GM18517 (cell line): ENCODE results near the gene RNLS.
"Not testable (repeated sequence)": the region's sequence is repeated elsewhere in the genome, so short reads cannot be mapped to it uniquely, and the experiment has no call there.

Source experiments
- ATAC-seq: cut with Tn5 transposase; IDR thresholded peaks from one replicate; pipeline ENCODE4 v1.9.1; 2021; ENCODE audit warnings: mild to moderate bottlenecking, moderate library complexity; ENCODE audit not compliant: unreplicated experiment

RNLS gene

GRCh38 chr10:88525371-88526069 lies 57.6 kb downstream of the RNLS start:
- no peak for ATAC-seq

GRCh38 chr10:88523739-88524400 lies 59.2 kb downstream of the RNLS start:
- ATAC-seq, result no peak

- ATAC-seq, result no peak
These were observed 60.4 kb downstream of the RNLS start for GRCh38 chr10:88522715-88523114.

DNA sequence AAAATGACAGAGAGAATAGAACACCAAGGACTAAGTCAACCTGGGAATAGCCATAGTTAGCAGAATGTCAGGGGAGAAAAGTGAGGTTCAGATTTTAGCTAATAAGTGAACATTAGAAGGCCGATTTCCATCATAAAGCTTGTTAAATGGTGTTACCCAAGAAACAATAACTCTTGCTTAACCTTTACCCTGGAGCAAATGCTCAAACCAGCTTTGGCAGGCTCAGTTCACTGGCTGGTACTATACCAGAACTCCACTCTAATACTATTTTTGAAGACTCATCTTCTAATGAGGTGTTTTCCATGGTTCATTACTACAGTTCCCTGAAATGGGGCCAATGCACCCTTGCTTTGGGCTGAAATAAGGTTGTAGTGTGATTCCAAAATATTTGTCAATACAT lies 61.3 kb downstream of the RNLS start:
- no peak for ATAC-seq

GRCh38 chr10:88515235-88515634 lies 67.9 kb downstream of the RNLS start:
- no peak for ATAC-seq

DNA sequence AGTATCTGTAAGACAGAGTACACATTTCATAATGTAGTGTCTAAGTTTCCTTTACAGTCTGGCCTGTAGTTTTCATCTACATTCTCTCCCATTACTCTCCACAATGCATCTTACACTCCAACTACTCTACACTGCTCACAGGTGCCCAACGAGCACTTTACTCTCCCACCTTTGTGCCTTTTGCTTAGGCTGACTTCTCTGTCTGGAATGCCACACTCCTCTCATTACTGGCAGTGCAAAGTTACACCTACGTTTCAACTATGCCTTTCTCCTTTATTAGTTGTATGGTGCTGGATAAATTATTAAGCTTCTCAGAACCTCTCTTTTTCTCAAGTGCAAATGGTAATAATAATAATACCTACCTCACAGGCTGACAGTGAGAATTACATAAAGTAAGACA lies 70.5 kb downstream of the RNLS start:
- ATAC-seq, result no peak

DNA sequence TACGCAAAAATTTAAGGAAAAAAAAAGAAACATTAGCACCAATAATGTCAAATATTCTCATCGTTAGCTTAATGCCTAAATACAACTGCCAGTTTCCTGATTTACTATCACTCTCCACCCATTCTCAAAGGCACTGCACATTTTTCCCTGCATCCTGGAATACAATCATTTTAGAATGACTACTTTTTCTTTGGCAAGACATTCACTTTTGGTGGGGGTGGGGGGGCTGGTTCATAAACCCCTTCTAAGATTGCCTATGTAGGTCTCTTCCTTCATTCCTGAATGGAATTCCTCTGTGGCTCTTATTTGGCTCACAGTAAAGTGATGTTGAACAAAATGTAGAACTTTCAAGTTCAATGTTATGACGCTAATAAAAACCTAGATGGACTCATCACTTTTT lies 74.3 kb downstream of the RNLS start:
- ATAC-seq, result no peak

- ATAC-seq, result no peak
These were observed 75.2 kb downstream of the RNLS start for GRCh38 chr10:88507826-88508453.

- no peak for ATAC-seq
These were observed 75.7 kb downstream of the RNLS start for GRCh38 chr10:88507404-88507803.

GRCh38 chr10:88505680-88506215 lies 77.4 kb downstream of the RNLS start:
- ATAC-seq, result no peak

- ATAC-seq, result no peak
These were observed 77.9 kb downstream of the RNLS start for GRCh38 chr10:88505265-88505664.

- no peak for ATAC-seq
These were observed 82.5 kb downstream of the RNLS start for GRCh38 chr10:88500656-88501055.

DNA sequence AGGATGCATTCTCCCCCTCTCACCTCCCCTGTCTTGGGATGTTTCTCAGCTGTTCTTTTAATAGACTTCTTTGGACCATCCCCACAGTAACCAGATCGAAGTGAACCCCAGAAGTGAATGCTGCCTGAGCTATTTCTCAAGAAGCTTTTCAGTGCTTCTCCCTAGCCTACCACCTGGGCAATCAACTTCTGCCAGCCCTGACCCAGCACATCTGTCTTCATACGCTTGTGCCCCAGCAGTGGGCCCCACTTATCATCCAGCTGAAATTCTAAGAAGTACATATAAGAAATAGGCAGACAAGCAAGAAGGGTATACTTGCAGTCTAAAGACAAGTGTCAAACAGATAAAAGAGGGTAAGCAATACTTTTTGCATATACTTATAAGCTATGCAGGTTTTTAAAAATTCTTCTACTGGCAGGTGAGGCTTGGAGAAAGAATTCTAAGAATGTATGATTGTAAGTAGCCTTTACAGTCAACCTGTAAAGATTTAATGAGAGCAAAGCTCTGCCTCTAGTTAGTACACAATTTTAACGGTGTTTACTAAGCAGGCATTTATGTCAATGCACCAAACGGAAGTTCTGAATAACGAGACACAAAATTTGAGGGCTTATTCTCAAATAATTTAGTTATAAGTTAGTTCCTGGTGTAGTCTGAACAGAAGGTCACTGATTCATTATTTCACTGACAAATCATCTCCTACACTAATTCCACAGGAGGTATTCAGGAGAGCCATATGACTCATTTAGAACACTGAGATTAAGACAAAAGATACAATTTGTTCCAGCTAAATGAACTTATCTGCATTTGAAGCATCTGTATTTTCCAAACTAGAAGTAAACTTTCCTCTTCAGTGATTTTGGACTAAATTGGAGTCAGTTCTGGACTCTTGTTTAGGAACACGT lies 83.3 kb downstream of the RNLS start:
- ATAC-seq, result no peak

GRCh38 chr10:88497913-88498312 lies 85.2 kb downstream of the RNLS start:
- no peak for ATAC-seq

DNA sequence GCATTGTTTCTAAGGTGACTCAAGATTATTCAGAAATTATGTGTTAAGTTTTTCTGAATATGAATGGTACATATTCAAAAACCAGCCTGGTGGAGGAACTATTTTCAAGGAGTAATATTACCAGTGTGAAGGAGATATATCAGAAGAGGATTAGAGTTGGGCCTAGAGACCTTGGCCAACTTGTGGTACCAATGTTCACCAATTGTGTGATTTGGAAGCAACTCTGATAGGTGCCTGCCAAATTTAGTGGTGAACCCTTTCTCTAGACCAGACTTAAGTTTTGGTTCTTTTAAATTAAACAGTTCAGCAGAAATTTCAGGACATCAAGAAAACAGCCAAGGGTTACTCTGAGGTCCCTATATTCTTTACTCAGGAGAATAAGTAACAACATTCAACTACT lies 88.6 kb downstream of the RNLS start:
- ATAC-seq, result no peak

DNA sequence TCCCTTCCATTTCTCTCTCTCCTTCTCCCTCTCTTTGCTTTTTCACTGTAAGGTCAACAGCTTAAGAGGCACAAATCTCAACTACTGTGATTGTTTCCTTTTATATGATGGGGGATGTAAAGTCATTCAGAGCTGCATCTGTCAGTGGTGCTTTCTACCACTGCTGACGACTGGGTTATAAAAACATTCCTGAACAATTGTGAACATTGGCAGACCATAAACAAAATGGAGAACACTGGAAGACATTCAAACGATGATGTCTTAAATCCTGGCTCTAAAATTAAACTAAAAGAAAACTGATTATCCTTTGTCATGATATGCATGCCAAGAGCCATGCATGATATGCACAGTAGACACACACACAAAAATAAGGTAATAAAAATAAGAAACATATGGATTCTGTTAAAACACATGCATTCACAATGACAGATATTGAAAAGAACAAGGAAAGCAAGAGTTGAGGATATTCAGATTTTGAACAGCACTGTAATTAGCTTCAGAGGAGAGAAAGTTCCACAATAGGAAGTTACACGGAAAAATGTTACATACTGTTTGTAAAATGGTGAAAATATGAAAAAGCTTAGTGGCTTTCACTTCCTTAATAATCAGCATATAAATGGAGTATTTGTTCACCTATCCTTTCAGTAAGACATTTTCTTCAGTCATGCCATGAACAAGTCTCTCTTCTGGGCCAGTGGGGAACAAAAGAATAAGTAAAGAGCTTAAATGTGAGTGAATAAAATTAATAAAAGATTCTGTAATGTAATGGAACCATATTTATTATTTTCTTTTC lies 89.2 kb downstream of the RNLS start:
- ATAC-seq, result no peak

DNA sequence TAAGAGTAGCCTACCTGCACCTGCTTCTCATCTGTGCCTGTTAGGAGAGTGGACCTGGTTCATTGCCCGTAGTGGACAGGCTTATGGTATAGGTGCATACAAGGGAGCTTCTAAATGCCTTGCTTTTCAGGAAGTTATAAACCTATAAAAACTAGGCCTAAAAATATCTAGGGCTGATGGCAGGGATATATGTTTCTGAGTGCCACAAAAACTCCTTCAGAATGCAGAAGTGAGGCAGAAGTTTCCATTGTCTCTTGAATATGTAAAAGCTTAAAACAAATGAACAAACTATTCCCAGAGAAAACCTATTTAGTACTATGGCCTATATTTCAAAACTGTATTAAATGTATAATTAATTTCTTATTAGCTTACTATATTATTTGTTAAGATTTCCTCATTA lies 91.8 kb downstream of the RNLS start:
- no peak for ATAC-seq

GRCh38 chr10:88490231-88490980 lies 92.7 kb downstream of the RNLS start:
- ATAC-seq, result no peak

DNA sequence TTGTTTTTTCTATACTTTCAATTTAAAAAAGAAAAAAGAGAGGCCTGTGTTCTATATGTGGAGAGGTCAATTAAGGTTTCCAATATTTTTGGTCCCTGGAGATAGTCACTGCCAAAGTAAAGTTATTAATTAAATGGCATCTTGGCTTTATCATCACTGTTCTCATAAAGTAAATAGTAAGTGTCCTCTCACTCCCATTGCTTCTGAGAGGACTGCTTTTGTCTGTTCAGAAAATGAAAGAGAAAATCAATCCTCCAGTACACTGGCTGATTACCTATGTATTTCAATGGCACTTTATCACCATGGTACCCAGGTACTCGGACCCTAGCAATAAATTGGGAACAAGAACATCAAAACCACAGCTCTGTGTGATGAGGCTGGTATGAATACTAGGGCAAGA lies 94.0 kb downstream of the RNLS start:
- ATAC-seq, result no peak

- not testable (repeated sequence) for ATAC-seq
These were observed 96.3 kb downstream of the RNLS start for GRCh38 chr10:88486816-88487215.
